Adipose tissue (tissue), 3 donors: Measurements from ENCODE around the gene GPS1. TPM values are rescaled to one million over a fixed set of nuclear protein-coding genes. Genes with fewer than 3 reads are reported as not detected.

Experiments used
- H3K27ac ChIP-seq: one replicate; pipeline ENCODE4 v1.5.1; 2013; ENCODE audit warnings: low read depth, low read length
- WGBS, 3 donors: extraction: QIAGEN DNeasy Blood & Tissue Kit; methylation state at CpG; one replicate each; pipeline ENCODE4 v1.1.7; 2013; 5-methylcytosine and 5-hydroxymethylcytosine counted together
- polyA plus RNA-seq, 3 donors: library from polyadenylated mRNA; stranded (reverse); fragments of 200-250 nt; gene quantifications; one replicate each; pipeline ENCODE4 v1.2.3, GENCODE V29; 2013
- donor health status: healthy with polysubstance abuse.
- donor health status: Bipolar disorder and iron deficiency.
- donor health status: healthy.

The GPS1 gene
- polyA plus RNA-seq, 3 donors = 58.9 to 89.2 (median 77.5) TPM

DNA sequence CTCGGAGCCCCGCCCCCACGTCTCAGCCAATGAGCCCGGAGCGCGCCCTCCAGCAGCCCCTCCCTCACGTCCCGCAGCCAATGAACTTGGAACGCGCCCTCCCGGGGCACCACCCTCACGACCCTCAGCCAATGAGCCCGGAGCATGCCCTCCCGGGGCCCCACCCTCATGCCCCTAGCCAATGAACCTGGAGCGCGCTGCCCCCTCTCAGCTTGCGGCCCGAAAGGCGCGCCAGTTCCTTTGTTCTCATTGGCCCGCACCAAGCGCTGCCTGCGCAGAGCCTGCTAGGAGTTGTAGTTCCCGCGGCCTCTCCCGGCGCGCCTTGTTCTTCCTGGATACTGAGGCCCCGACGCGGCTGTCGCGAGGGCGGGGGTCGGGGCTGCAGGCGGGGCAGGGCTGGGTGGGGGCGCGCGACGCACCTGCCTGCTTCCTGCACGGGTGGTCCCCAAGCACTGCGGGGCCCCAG, 28.7 kb upstream of the GPS1 start, which contains the start of gene LRRC45:
LRRC45 (plus strand) TSS at position 325 of the 466 bp plus-strand sequence. CDS start 339 bp downstream, outside the sequence.
- no peak within 1 kb of the TSS for H3K27ac ChIP-seq
- 0 to 1% (median 0%) methylated on average over 27 to 42 of the region's 42 CpGs for WGBS, 3 donors

DNA sequence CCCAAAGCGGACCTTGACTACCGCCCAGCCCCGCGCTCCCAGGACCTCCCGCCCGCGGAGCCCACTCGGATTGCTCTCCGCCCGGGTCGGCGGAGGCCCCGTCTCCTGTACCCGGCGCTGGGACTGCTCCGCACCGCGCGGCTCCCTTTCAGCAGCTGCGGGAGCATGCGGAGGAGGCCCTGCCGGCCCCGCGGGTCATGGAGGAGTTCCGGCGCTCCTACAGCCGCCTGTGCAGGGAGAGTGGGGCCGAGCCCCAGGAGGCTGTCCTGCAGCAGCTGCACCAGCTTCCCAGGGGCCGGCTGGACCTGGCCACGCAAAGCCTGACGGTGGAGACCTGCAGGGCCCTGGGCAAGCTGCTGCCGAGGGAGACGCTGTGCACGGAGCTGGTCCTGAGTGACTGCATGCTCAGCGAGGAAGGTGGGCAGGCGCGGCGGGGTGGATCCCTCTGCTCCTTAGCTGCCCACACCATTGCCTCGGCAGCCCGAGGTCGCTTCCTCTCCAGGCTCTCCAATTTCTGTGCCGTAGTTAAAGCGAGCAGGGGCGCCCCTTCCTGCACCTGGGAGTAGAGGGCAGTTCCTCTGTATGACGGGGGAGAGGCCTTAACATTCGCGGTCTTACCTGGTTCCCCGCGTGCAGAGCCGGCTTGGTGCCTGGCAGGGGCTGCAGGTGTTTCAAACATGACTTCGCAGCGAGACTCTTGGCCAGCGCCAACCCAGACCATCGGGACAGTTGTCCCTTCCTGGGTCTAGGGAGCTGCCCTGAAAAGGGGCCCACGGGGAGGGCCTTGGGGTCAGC, 28.1 kb upstream of the GPS1 start:
- WGBS, 3 donors = 3 to 7% (median 4%) methylated on average over 41 to 55 of the region's 55 CpGs
- no peak overlapping the region for H3K27ac ChIP-seq

DNA sequence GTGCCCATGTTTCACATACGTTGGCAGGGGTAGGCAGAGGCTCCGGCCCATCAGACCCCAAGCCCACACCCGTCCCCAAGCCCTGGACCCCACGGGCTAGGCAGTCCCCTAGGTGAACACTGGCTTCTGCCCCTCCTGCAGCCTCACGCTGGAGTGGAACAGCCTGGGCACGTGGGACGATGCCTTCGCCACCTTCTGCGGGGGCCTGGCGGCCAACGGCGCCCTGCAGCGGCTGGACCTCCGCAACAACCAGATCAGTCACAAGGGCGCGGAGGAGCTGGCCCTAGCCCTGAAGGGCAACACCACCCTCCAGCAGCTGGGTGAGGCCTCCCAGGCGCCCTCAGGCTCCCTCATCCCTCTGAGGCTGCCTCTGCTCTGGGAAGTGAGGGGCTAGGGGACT, 26.8 kb upstream of the GPS1 start:
- no peak overlapping the region for H3K27ac ChIP-seq
- 93 to 96% (median 95%) methylated on average over 17 of the region's 17 CpGs for WGBS, 3 donors

DNA sequence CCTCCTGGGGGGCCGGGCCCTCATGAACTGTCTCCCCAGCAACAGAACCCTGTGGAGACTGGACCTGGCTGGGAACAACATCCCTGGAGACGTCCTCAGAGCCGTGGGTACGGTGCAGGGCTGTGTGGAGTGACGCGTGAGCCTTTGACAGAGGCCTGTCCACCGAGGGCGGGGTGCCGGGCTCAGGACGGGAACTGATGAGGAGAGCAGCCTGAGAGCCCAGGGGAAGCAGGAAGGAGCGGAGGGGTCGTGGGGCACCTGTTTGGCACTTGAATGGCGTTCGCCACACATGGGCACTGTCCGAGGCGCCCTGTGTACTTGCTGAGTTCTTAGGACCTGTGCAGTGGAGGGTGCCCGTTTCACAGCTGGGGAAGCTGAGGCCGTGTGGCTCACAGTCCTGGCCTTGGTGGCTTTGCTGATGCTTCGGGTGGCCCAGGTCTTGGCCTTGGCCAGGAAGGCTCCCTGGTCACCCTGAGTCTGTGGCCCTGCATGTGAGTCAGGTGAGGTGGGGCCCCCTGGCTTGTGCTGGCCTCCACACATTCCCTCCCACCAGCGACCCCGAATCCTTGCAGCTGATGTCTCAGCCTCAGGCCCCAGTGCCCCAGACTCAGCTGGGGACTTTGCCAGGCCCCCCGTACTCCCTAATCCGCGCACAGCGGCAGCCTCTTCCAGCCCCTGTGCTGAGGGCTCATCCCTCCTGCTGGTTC, 26.1 kb upstream of the GPS1 start:
- no peak overlapping the region for H3K27ac ChIP-seq
- 94 to 96% (median 95%) methylated on average over 21 to 25 of the region's 25 CpGs for WGBS, 3 donors

DNA sequence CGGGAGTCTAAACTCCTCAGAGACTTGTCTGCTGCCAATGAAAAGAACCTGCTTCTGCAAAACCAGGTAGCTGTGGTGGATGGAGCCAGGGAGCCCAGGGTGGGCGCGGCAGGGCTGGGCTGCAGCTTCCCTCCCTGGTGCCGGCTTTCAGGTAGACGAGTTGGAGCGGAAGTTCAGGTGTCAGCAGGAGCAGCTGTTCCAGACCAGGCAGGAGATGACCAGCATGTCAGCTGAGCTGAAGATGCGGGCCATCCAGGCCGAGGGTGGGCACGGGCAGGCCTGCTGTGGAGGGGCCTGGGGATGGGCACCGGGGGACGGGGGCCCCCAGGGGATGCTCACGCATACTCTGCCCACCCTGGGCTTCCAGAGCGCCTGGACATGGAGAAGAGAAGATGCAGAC, 23.5 kb upstream of the GPS1 start:
- no peak overlapping the region for H3K27ac ChIP-seq
- WGBS, 3 donors = 96 to 98% (median 96%) methylated on average over 13 of the region's 13 CpGs

DNA sequence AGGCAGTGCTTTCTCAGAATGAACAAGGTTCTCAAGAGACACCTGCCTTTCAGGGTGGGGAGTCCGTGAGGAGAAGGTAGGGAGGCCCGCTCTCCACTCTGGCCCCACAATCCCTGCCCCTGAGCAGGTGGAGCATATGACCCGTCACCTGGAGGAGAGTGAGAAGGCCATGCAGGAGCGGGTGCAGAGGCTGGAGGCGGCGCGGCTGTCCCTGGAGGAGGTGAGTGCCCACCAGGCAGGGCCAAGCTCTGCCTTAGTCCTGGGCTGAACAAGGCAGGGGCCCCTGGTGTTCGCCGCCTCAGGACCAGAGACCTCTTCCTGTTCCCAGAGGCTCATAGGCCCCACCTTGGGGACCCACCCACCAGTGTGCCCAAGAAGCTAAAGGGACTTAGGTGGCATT, 22.7 kb upstream of the GPS1 start:
- 94 to 98% (median 97%) methylated on average over 9 of the region's 9 CpGs for WGBS, 3 donors
- H3K27ac ChIP-seq = no peak overlapping the region

DNA sequence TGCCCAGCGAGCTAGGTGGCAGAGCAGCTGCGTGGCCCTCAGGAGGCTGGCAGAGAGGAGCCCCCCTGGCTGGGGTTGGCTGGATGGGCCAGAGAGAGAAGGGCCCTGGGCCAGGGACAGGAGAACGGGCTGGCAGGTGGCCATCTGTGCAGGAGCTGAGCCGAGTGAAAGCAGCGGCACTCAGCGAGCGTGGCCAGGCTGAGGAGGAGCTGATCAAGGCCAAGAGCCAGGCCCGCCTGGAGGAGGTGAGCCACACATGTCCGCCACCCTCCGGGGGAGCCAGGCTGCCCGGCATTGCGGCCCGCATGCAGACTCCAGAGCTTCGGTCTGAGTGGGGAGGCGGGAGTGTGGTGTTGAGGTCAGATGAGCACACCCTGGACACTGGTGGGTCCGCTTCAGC, 22.3 kb upstream of the GPS1 start:
- no peak overlapping the region for H3K27ac ChIP-seq
- WGBS, 3 donors = 87 to 94% (median 92%) methylated on average over 16 of the region's 16 CpGs

DNA sequence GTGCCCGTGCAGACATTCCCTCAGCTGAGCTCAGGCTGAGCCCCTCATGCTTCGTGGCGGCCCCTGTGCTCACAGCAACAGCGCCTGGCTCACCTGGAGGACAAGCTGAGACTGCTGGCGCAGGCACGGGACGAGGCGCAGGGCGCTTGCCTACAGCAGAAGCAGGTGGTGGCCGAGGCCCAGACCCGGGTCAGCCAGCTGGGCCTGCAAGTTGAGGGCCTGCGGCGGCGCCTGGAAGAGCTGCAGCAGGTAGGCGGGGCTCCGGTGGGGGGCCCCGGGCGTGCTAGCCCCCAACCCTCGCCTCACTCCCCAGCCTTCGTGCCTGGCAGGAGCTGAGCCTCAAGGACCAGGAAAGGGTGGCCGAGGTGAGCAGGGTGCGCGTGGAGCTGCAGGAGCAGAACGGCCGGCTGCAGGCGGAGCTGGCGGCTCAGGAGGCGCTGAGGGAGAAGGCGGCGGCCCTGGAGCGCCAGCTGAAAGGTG, 21.7 kb upstream of the GPS1 start:
- no peak overlapping the region for H3K27ac ChIP-seq
- WGBS, 3 donors = 66 to 73% (median 69%) methylated on average over 25 to 31 of the region's 31 CpGs

DNA sequence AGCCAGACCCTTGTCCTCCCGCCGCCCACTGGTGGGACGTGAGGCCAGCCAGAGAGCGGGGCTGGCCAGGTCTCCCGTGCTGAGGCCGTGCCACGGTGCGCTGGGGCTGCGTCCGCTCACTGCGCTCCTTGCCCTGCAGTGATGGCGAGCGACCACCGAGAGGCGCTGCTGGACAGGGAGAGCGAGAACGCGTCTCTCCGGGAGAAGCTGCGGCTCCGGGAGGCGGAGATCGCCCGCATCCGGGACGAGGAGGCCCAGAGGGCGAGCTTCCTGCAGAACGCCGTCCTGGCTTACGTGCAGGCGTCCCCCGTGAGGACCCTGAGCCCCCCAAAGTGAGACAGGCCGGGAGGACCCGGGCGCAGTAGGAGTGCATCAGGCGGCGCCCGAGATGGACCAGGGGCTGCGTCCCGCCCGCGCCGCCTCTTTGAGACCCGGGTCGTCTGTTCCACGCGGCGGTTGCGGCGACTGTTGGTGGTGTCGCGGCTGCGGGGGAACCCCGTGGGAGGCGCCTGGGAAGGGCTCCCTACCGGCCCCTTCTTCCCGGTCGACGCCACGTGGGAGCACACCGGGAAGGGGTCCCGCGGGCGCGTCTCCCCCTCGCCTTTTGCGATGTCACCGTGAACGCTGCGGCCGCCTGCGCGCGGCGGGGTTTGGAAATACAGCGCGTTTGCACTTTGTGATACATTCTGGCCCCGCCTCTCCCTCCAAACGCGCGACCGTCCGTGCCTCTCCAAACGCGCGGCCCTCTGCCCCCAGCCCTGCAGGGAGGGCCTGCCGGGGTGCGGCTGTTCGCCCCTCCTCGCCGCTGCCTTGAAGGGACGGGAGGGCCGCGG, 21.0 kb upstream of the GPS1 start:
- WGBS, 3 donors = 0 to 1% (median 1%) methylated on average over 57 to 94 of the region's 94 CpGs
- no peak overlapping the region for H3K27ac ChIP-seq

DNA sequence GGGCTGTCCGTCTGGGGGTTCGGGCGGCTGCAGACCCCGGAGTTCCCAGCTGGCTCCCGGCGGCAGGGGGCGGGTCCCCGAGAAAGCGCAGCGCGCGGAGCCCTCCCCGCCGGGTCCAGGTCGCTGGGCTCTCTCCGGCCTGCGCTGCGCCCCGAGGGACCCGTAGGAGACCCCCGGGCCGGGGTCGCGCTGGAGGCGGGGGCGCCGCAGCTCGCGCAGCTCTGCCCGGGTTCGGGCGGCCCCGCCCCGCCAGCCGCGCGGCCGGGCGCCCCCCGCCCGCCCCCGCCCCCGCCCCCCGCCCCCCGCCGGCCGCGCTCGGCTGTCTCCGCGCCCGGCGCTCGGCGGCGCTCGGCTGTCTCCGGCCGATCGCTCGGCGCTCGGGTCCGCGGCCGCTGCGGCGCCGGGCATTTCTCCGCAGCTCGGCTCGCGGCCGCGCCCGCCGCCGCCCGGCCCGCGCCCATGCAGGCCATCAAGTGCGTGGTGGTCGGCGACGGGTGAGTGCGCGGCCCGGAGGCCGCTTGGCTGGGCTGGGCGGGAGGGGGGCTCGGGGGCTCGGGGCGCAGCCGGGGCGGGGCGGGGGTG, 20.3 kb upstream of the GPS1 start, which contains the start of gene RAC3:
RAC3 (plus strand) TSS at position 376 of the 582 bp plus-strand sequence; CDS start at position 460, 84 bp downstream.
- no peak within 1 kb of the TSS for H3K27ac ChIP-seq
- 0 to 1% (median 0%) methylated on average over 4 to 88 of the region's 96 CpGs for WGBS, 3 donors

DNA sequence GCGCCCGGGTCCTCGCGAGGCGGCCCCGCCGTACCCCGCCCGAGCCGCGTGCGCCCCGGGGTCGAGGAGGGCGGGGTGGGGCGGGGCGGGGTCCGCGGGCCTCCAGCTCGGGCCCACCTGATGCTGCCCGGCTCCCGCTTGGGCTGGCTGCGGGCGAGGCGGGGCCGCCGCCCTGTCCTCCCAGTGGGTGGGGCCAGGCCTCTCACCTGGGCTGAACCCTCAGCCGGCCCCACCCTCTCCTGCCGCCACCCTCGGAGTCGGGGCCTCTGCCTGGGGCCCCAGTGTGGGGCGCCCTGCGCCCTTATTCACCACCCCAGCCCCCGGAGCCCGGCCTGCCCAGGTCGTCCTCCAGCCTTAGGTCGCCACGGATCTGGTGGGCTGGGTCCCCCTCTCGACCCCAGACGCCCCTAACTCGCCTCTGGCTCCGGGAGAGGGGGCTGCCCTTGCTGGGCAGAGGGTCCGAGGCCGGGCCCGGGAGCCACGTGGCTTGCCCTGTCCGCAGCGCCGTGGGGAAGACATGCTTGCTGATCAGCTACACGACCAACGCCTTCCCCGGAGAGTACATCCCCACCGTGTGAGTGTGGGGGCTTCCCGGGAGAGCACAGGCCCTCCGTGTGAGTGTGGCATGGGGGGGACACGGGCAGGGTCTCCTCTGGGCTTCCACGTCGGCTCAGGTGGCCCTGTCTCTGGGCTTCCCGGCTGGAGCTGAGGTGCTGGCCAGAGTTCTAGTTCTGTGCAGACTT, 19.6 kb upstream of the GPS1 start:
- no peak overlapping the region for H3K27ac ChIP-seq
- 13 to 21% (median 19%) methylated on average over 35 to 57 of the region's 59 CpGs for WGBS, 3 donors

DNA sequence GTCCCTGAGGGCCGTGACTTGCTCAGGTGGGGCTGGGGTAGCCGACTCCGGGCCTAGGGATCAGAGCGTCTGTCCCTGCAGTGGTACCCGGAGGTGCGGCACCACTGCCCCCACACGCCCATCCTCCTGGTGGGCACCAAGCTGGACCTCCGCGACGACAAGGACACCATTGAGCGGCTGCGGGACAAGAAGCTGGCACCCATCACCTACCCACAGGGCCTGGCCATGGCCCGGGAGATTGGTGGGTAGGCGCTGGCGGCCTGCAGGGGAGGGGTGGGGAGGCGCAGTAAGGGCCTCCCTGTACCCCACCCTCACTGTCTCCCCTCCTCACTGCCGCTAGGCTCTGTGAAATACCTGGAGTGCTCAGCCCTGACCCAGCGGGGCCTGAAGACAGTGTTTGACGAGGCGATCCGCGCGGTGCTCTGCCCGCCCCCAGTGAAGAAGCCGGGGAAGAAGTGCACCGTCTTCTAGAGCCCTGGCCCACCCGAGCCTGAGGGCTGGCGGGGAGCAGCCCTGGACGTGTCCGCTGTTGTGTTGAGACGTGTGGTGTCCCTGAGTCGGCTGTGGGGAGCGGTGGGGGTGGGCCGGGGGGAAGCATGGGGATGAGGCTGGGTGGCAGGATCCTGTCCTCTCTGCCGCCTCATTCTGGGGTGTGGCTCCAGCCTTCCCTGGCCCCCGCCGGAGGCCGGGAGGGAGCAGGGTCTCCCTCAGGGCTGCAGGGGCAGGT, 18.2 kb upstream of the GPS1 start:
- H3K27ac ChIP-seq = no peak overlapping the region
- WGBS, 3 donors = 92 to 95% (median 93%) methylated on average over 33 to 38 of the region's 38 CpGs

DNA sequence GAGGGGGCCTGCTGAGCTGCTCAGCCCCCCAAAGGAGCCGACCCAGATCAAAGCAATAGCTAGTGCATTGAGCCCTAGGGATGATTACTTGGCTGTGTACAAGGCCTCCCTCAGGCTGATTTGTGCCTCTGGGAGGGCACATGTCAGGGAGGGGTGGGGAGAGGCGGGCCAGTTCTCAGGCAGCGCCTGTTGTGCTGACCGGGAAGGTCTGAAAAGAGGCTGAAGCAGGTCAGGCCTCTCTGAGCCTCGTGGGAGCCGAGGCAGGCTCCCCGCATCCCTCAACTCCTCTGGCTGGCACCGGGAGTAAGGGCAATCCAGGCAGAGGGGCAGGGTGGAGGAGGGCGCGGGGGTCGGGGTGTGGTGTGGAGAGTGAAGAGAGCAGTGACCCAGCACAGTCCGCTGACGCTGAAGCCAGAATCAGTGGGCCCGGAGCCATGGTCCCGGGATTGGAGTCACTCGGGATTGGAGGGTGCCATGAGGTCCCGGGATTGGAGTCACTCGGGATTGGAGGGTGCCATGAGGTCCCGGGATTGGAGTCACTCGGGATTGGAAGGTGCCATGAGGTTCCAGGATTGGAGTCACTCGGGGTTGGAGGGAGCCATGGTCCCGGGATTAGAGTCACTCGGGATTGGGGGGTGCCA, 17.2 kb upstream of the GPS1 start:
- 66 to 88% (median 78%) methylated on average over 23 of the region's 23 CpGs for WGBS, 3 donors
- no peak overlapping the region for H3K27ac ChIP-seq

DNA sequence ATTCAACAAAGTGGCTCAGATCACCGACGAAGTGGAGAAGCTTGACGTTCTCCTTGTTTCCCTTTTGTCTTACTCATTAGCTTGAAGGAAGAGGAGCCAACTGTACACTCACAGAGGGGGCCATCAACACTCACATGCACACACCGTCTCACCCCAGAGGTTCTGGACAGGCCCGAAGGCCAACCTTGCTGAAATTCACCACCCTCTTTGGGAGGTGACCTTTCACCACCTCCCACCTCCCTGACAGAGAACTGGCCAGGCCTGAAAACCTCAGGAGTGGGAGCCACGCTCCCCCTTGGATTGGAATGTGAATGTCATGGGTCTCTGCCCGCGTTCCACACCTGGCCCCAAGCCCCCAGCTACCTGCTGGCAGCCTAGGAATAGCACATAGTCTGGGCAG, 16.2 kb upstream of the GPS1 start:
- WGBS, 3 donors = 92 to 95% (median 95%) methylated on average over 8 of the region's 8 CpGs
- H3K27ac ChIP-seq = no peak overlapping the region

DNA sequence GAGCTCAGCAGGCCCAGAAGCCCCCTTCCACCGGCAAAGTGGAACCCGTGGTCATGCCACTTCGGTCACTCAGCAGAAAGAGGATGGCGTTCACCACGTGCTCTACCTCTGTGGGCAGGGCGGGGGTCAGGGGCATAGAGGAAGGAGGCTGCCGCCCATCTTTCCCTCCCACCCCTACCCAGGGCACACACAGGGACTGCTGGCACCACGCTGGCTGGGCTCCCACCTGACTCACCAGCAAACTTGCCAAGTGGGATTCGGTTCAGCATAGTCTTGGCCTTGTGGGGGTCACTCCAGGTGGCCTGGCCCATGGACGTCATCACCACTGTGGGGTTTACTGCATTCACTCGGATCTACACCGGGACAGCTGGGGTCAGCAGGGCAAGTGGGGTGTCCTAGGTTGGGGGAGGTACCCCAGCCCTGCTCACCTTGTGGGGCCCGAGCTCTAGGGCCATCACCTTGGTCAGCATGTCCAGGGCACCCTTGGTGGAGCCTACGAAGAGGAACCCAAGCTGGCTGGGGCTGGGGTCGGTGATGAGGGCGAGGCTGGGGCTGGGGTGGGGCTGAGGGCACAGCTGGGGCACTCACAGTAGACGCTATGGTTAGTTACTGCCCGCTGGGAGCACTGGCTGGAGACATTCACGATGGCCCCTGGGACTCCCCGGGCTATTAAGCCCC, 15.6 kb upstream of the GPS1 start:
- WGBS, 3 donors = 79 to 94% (median 89%) methylated on average over 20 of the region's 20 CpGs

DNA sequence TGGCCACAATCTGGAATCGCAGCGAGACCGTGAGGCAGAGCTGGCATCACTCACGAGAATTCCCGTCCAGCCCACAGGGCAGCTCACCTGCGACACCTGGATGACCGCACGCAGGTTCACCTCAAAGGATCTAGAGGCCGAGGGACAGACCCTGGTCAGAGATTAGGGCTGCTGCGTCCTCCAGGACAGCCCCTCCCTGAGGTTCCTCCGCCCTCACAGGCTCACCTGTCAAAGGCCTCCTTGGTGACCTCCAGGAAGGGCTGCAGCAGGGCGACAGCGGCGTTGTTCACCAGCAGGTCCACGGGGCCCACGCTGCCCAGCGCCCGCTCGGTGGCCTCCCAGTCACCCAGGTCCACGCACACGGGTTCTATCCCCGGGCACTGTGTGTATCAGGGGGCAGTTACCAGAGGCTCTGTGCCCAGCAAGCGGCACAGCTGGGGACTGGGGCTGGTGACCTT, 15.0 kb upstream of the GPS1 start:
- WGBS, 3 donors = 21 to 47% (median 36%) methylated on average over 23 of the region's 23 CpGs
- H3K27ac ChIP-seq = peak overlapping the region; percentile 79

More for the DNA sequence above, 15.6 kb upstream of the GPS1 start:
- no peak overlapping the region for H3K27ac ChIP-seq
